Esophagus muscularis mucosa (tissue), 4 donors: ENCODE data around the gene C17orf107. TPM values are rescaled to one million over a fixed set of nuclear protein-coding genes. Genes with fewer than 3 reads are reported as not detected.
A peak's percentile ranks its signal among the peaks of the same experiment; 100 is the strongest.
"Not testable (repeated sequence)": the region's sequence is repeated elsewhere in the genome, so short reads cannot be mapped to it uniquely, and the experiment has no call there.

Experiments used
- DNase-seq: peaks from one replicate; pipeline ENCODE4 v3.0.0-alpha.2; 2017; ENCODE audit errors: extremely low spot score
- H3K27ac ChIP-seq, 4 donors: fragments of 200-600 bp; sonication (generic); replicated peaks in 1 of 4; 1 replicate in 3 of 4; 2 replicates in 1 of 4; pipeline ENCODE4 v1.5.1; 2016 to 2019; ENCODE audit warnings: mild to moderate bottlenecking in 1 of 4
- H3K27me3 ChIP-seq, 4 donors: fragments of 200-600 bp; sonication (generic); one replicate each; pipeline versions ENCODE4 v1.5.1 to v1.6.0; 2016 to 2019
- H3K36me3 ChIP-seq, 4 donors: fragments of 200-600 bp; sonication (generic); one replicate each; pipeline ENCODE4 v1.5.1; 2016 to 2019
- H3K4me1 ChIP-seq, 4 donors: fragments of 200-600 bp; sonication (generic); one replicate each; pipeline ENCODE4 v1.5.1; 2016 to 2019
- H3K4me3 ChIP-seq, 4 donors: fragments of 200-600 bp; sonication (generic); 1 replicate in 2 of 4; 2 replicates in 2 of 4; pipeline ENCODE4 v1.5.1; 2016 to 2019; ENCODE audit warnings: mild to moderate bottlenecking in 4 of 4, moderate library complexity in 1 of 4
- H3K9me3 ChIP-seq, 4 donors: fragments of 200-600 bp; sonication (generic); 1 replicate in 3 of 4; 2 replicates in 1 of 4; pipeline ENCODE4 v1.5.1; 2016 to 2019
- CTCF ChIP-seq, 3 experiments: fragments of 200-600 bp in 2 of 3; fragments of 450-650 bp in 1 of 3; sonication (generic) in 2 of 3; IDR thresholded peaks; one replicate each; pipeline ENCODE4 v1.5.1; 2017 to 2019; ENCODE audit warnings: antibody characterized with exemption in 3 of 3, mild to moderate bottlenecking in 2 of 3, moderate library complexity in 1 of 3
- EP300 ChIP-seq: sonication (generic); formaldehyde crosslinking; IDR thresholded peaks from one replicate; pipeline ENCODE4 v1.6.1; 2017; ENCODE audit warnings: antibody characterized with exemption
- POLR2A ChIP-seq: fragments of 450-650 bp; IDR thresholded peaks from one replicate; pipeline ENCODE4 v1.6.1; 2017; ENCODE audit warnings: antibody characterized with exemption, moderate library complexity, mild to moderate bottlenecking, low read depth
- POLR2AphosphoS5 ChIP-seq, 2 donors: sonication (generic); formaldehyde crosslinking; IDR thresholded peaks; one replicate each; pipeline ENCODE4 v1.6.1; 2017; ENCODE audit warnings: antibody characterized with exemption in 2 of 2
- WGBS: methylation state at CpG from one replicate; pipeline ENCODE4 v1.1.5; 2018; 5-methylcytosine and 5-hydroxymethylcytosine counted together
- intact Hi-C: fragments of 100-400 bp; cut with DNase I; formaldehyde crosslinking; loops from one replicate; pipeline ENCODE4 v1.15.1; 2023
- total RNA-seq, 4 donors: library from RNA; depleted of rRNA; stranded (reverse); fragments of >200 nt; gene quantifications; one replicate each; pipeline versions ENCODE4 v1.1.0 to v1.2.1, GENCODE V29; 2016

The C17orf107 gene
- total RNA-seq, 4 donors from 2014 or later, result 0.32 to 1.5 (median 0.88) TPM

- Histone ChIP-seq H3K9me3 (no peaks in the 10 kb centered on the region), H3K27ac (peak overlapping the region in 2 of 4 donors; percentile 36 to 59), H3K4me1 (peaks cover 10 to 47% (median 33%) of the 10 kb centered on the region in 4 donors), H3K36me3 (peaks cover under 1 to 9% (median 6%) of the 10 kb centered on the region in 4 donors), H3K27me3 (peaks cover 0 to 54% (median 26%) of the 10 kb centered on the region in 4 donors), H3K4me3 (peak overlapping the region in 2 of 4 donors; percentile 46 to 53)
- WGBS, result 50% methylated on average over 19 of the region's 48 CpGs
- TF ChIP-seq POLR2AphosphoS5 (IDR thresholded peaks at IDR 0.05) (peak; percentile 25 to 53), POLR2A (no peak), CTCF (IDR thresholded peaks at IDR 0.05) (no peak), EP300 (no peak)
- DNase-seq, result no peak
- intact Hi-C loops, result no loop called here
Measured at GRCh38 chr17:4901648-4902344, 2.5 kb downstream of the C17orf107 start.

- TF ChIP-seq POLR2A, result no peak
- TF ChIP-seq EP300, result no peak
- TF ChIP-seq CTCF (IDR thresholded peaks at IDR 0.05), result no peak
- no peak for TF ChIP-seq POLR2AphosphoS5 (IDR thresholded peaks at IDR 0.05)
- WGBS, result 83% methylated on average over 8 of the region's 8 CpGs
- Histone ChIP-seq H3K27me3 (peaks cover 0 to 54% (median 26%) of the 10 kb centered on the region in 4 donors), H3K4me1 (peaks cover 10 to 47% (median 33%) of the 10 kb centered on the region in 4 donors), H3K27ac (peak overlapping the region in 2 of 4 donors; percentile 36 to 59), H3K4me3 (no peak overlapping the region), H3K9me3 (no peaks in the 10 kb centered on the region), H3K36me3 (peaks cover 0 to 2% (median under 1%) of the 10 kb centered on the region in 4 donors)
- DNase-seq, result no peak
- intact Hi-C loops, result no loop called here
Measured at GRCh38 chr17:4902540-4902939, 3.2 kb downstream of the C17orf107 start.

GRCh38 chr17:4903051-4903818 lies 3.9 kb downstream of the C17orf107 start, which contains the start of gene CHRNE:
CHRNE (minus strand) TSS chr17:4903098; CDS start chr17:4903063, 35 bp downstream.
- Histone ChIP-seq H3K9me3 (no peaks in the 10 kb centered on the region), H3K4me1 (peaks cover 10 to 47% (median 35%) of the 10 kb centered on the region in 4 donors), H3K4me3 (peak within 1 kb of the TSS in 1 of 4 donors; percentile 53), H3K36me3 (no peaks in the 10 kb centered on the region), H3K27me3 (peaks cover 0 to 54% (median 26%) of the 10 kb centered on the region in 4 donors), H3K27ac (peak within 1 kb of the TSS in 2 of 4 donors; percentile 36 to 59)
- intact Hi-C loops, result no loop called here
- TF ChIP-seq POLR2A, result no peak
- peak; percentile 64 to 83 (median 80) for TF ChIP-seq CTCF (IDR thresholded peaks at IDR 0.05)
- TF ChIP-seq POLR2AphosphoS5 (IDR thresholded peaks at IDR 0.05), result peak in 1 of 2 donors; percentile 17
- DNase-seq, result peak; percentile 94
- WGBS, result 17% methylated on average over 6 of the region's 10 CpGs

GRCh38 chr17:4906642-4907041 lies 7.3 kb downstream of the C17orf107 start:
- H3K27ac ChIP-seq, H3K4me3 ChIP-seq, H3K9me3 ChIP-seq, H3K36me3 ChIP-seq, DNase-seq: not testable (repeated sequence)
- Histone ChIP-seq H3K27me3 (peaks cover 0 to 24% (median 3%) of the 10 kb centered on the region in 4 donors), H3K4me1 (peaks cover 5 to 28% (median 18%) of the 10 kb centered on the region in 4 donors)
- intact Hi-C loops, result loop anchor here (5.0 kb wide), 2 partner anchors 81 to 156 kb away; partner anchors contain the start of gene CAMTA2

GRCh38 chr17:4908301-4908700 lies 9.0 kb downstream of the C17orf107 start:
- DNase-seq, result no peak
- intact Hi-C loops, result loop anchor here (5.0 kb wide), 2 partner anchors 79 to 154 kb away; partner anchors contain the start of gene CAMTA2
- no peak overlapping the region for H3K4me3 ChIP-seq
- H3K4me1 ChIP-seq, result peaks cover 5 to 19% (median 12%) of the 10 kb centered on the region in 4 donors
- H3K9me3 ChIP-seq, result no peaks in the 10 kb centered on the region
- H3K27me3 ChIP-seq, result peaks cover 0 to 19% (median 3%) of the 10 kb centered on the region in 4 donors
- no peaks in the 10 kb centered on the region for H3K36me3 ChIP-seq
- 70% methylated on average over 2 of the region's 10 CpGs for WGBS
- H3K27ac ChIP-seq, result peak overlapping the region in 2 of 4 donors; percentile 62
- TF ChIP-seq POLR2AphosphoS5 (IDR thresholded peaks at IDR 0.05), result no peak
- TF ChIP-seq EP300, result no peak
- TF ChIP-seq POLR2A, result no peak
- no peak for TF ChIP-seq CTCF (IDR thresholded peaks at IDR 0.05)
